HG03095 (cell line): ENCODE results near the gene TOP1.

ENCODE experiments used
- ATAC-seq: cut with Tn5 transposase; IDR thresholded peaks from one replicate; pipeline ENCODE4 v1.9.1; 2021; ENCODE audit warnings: moderate library complexity; ENCODE audit not compliant: unreplicated experiment

TOP1 gene

GRCh38 chr20:41035207-41035606 lies 6.6 kb downstream of the TOP1 start:
- no peak for ATAC-seq

- no peak for ATAC-seq
Measured at GRCh38 chr20:41037179-41037578, 8.6 kb downstream of the TOP1 start.

- no peak for ATAC-seq
Measured at GRCh38 chr20:41038149-41038877, 9.7 kb downstream of the TOP1 start.

- ATAC-seq, result no peak
Measured at GRCh38 chr20:41038878-41039404, 10.3 kb downstream of the TOP1 start.

- no peak for ATAC-seq
Measured at GRCh38 chr20:41040855-41041254, 12.2 kb downstream of the TOP1 start.

- no peak for ATAC-seq
Measured at GRCh38 chr20:41041693-41042092, 13.1 kb downstream of the TOP1 start.

GRCh38 chr20:41044409-41045062 lies 15.9 kb downstream of the TOP1 start:
- ATAC-seq, result no peak

- ATAC-seq, result no peak
Measured at GRCh38 chr20:41045671-41046070, 17.0 kb downstream of the TOP1 start.

- ATAC-seq, result no peak
Measured at GRCh38 chr20:41046716-41047115, 18.1 kb downstream of the TOP1 start.

- no peak for ATAC-seq
Measured at GRCh38 chr20:41047279-41047974, 18.8 kb downstream of the TOP1 start.

GRCh38 chr20:41047975-41048305 lies 19.3 kb downstream of the TOP1 start:
- ATAC-seq, result no peak

GRCh38 chr20:41048461-41049301 lies 20.1 kb downstream of the TOP1 start:
- ATAC-seq, result no peak

- no peak for ATAC-seq
Measured at GRCh38 chr20:41049451-41049850, 20.8 kb downstream of the TOP1 start.

- ATAC-seq, result no peak
Measured at GRCh38 chr20:41050361-41051008, 21.9 kb downstream of the TOP1 start.

GRCh38 chr20:41051009-41051825 lies 22.6 kb downstream of the TOP1 start:
- no peak for ATAC-seq

GRCh38 chr20:41052742-41053419 lies 24.3 kb downstream of the TOP1 start:
- ATAC-seq, result no peak

- ATAC-seq, result no peak
Measured at GRCh38 chr20:41054070-41054846, 25.6 kb downstream of the TOP1 start.

- ATAC-seq, result no peak
Measured at GRCh38 chr20:41054847-41055230, 26.2 kb downstream of the TOP1 start.
